Measurements from ENCODE around the gene FAM24B.
"Not testable (repeated sequence)": the region's sequence is repeated elsewhere in the genome, so short reads cannot be mapped to it uniquely, and the experiment has no call there.

The FAM24B gene

GRCh38 chr10:122858042-122858441 lies 21.3 kb downstream of the FAM24B start:
- not testable (repeated sequence) for DNase-seq

- no peak for DNase-seq
Measured at GRCh38 chr10:122856902-122857301, 22.5 kb downstream of the FAM24B start.

GRCh38 chr10:122855745-122856144 lies 23.6 kb downstream of the FAM24B start:
- DNase-seq, result no peak

GRCh38 chr10:122854648-122855047 lies 24.7 kb downstream of the FAM24B start:
- no peak for DNase-seq

GRCh38 chr10:122853665-122854313 lies 25.6 kb downstream of the FAM24B start:
- DNase-seq, result no peak

- DNase-seq, result no peak
Measured at GRCh38 chr10:122852261-122852660, 27.1 kb downstream of the FAM24B start.

- DNase-seq, result no peak
Measured at GRCh38 chr10:122850705-122851640, 28.4 kb downstream of the FAM24B start.

- no peak for DNase-seq
Measured at GRCh38 chr10:122849900-122850605, 29.3 kb downstream of the FAM24B start.

GRCh38 chr10:122849090-122849489 lies 30.3 kb downstream of the FAM24B start:
- no peak for DNase-seq

GRCh38 chr10:122847782-122848604 lies 31.4 kb downstream of the FAM24B start:
- no peak for DNase-seq

GRCh38 chr10:122845783-122846332 lies 33.5 kb downstream of the FAM24B start, which contains the start of gene CUZD1:
Gene CUZD1, minus strand, starts transcription at chr10:122845857. Its CDS starts 14 bp downstream, at chr10:122845843.
- no peak for DNase-seq

- no peak for DNase-seq
Measured at GRCh38 chr10:122844146-122844545, 35.2 kb downstream of the FAM24B start.

- no peak for DNase-seq
Measured at GRCh38 chr10:122841569-122841968, 37.8 kb downstream of the FAM24B start.

GRCh38 chr10:122839505-122839904 lies 39.9 kb downstream of the FAM24B start:
- no peak for DNase-seq

- DNase-seq, result no peak
Measured at GRCh38 chr10:122838880-122839279, 40.5 kb downstream of the FAM24B start.

- no peak for DNase-seq
Measured at GRCh38 chr10:122835908-122836307, 43.5 kb downstream of the FAM24B start.

- DNase-seq, result no peak
Measured at GRCh38 chr10:122830965-122831353, 48.4 kb downstream of the FAM24B start.

- DNase-seq, result no peak
Measured at GRCh38 chr10:122830273-122830964, 49.0 kb downstream of the FAM24B start.

GRCh38 chr10:122829454-122829853 lies 49.9 kb downstream of the FAM24B start:
- no peak for DNase-seq

- DNase-seq, result no peak
Measured at GRCh38 chr10:122828716-122829255, 50.6 kb downstream of the FAM24B start.

GRCh38 chr10:122827302-122827701 lies 52.1 kb downstream of the FAM24B start:
- DNase-seq, result no peak
